Measurements from ENCODE around the gene EEF1G. TPM values are rescaled to one million over a fixed set of nuclear protein-coding genes. Genes with fewer than 3 reads are reported as not detected.

EEF1G gene
- total RNA-seq, 4 donors from 2014 or later, result 1,003 to 1,250 (median 1,110) TPM

DNA sequence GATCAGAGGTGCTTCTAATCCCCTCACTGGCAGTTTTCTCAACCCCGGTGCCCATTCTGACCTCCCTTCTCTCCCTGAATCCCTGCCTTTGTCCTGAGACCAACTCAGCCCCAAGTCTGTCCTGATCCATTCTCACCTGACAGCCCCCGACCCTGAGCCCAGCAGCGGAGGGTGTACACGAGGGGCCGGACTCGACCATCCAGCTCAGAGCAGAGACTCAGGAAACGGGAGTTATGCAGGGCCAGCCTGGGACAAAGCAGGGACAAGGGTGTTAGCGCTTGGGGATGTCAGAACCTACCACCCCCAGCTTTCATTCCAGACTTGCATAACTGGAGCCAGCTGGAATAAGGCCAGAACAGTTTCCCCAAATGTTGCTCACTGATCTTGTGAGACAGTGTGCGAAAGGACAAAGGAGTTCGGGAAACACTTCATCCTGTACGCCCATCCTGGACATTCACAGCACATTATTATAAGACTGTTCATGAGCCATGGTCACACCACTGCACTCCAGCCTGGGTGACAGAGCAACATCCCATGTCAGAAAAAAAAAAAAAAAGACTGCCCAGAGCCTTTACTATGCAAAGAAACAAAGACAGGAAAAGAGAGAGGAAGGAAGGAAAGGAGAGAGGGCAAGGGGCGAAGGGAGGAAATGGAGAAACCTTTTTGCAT is 3.5 kb upstream of the EEF1G start:
- no peaks in the 10 kb centered on the region for H3K27me3 ChIP-seq
- no peaks in the 10 kb centered on the region for H3K9me3 ChIP-seq
- WGBS, 2 donors, result 57 to 62% methylated on average over 12 of the region's 12 CpGs
- peak overlapping the region in 3 of 4 donors; percentile 9 to 89 (median 60) for H3K27ac ChIP-seq
- no peak for DNase-seq (ENCODE audit: low spot score in 2 of 2)
- TF ChIP-seq EP300 (IDR thresholded peaks at IDR 0.05), result peak in 1 of 2 donors; percentile 54
- TF ChIP-seq, protein P1, sequence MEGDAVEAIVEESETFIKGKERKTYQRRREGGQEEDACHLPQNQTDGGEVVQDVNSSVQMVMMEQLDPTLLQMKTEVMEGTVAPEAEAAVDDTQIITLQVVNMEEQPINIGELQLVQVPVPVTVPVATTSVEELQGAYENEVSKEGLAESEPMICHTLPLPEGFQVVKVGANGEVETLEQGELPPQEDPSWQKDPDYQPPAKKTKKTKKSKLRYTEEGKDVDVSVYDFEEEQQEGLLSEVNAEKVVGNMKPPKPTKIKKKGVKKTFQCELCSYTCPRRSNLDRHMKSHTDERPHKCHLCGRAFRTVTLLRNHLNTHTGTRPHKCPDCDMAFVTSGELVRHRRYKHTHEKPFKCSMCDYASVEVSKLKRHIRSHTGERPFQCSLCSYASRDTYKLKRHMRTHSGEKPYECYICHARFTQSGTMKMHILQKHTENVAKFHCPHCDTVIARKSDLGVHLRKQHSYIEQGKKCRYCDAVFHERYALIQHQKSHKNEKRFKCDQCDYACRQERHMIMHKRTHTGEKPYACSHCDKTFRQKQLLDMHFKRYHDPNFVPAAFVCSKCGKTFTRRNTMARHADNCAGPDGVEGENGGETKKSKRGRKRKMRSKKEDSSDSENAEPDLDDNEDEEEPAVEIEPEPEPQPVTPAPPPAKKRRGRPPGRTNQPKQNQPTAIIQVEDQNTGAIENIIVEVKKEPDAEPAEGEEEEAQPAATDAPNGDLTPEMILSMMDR (IDR thresholded peaks at IDR 0.05), result no peak
- no peak overlapping the region for H3K4me3 ChIP-seq
- H3K4me1 ChIP-seq, result peaks cover 0 to 37% (median 20%) of the 10 kb centered on the region in 4 donors
- peaks cover 0 to 72% (median 5%) of the 10 kb centered on the region in 3 donors for H3K36me3 ChIP-seq

DNA sequence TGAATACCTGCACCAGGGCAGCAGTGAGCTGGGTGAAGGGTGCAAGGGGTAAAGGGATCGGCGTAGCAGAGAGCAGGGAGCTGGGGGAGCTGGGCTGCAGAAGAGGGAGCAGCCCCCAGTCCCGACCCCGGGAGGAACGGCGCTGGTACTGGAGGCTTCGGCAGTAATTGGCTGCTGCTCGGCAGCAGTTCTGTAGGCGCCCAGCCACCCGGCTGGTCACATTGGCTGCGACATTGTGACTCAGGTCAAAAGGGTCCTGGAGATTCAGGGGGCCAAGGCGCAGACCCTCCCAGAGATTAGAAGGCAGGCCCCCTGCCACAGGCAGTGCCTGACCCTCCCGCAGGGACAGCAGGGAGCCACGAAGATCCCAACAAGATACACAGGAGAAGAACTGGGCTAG is 2.1 kb upstream of the EEF1G start:
- 73 to 74% methylated on average over 13 to 14 of the region's 14 CpGs for WGBS, 2 donors
- TF ChIP-seq EP300 (IDR thresholded peaks at IDR 0.05) (no peak), POLR2A (IDR thresholded peaks at IDR 0.05) (no peak)
- TF ChIP-seq, protein P1 (IDR thresholded peaks at IDR 0.05), result no peak
- Histone ChIP-seq H3K9me3 (no peaks in the 10 kb centered on the region), H3K36me3 (peaks cover 2 to 72% (median 13%) of the 10 kb centered on the region in 3 donors), H3K4me1 (peaks cover 0 to 50% (median 24%) of the 10 kb centered on the region in 4 donors), H3K27ac (peak overlapping the region in 3 of 4 donors; percentile 87 to 89 (median 88)), H3K27me3 (no peaks in the 10 kb centered on the region), H3K4me3 (no peak overlapping the region)
- DNase-seq (ENCODE audit: low spot score in 2 of 2), result no peak

DNA sequence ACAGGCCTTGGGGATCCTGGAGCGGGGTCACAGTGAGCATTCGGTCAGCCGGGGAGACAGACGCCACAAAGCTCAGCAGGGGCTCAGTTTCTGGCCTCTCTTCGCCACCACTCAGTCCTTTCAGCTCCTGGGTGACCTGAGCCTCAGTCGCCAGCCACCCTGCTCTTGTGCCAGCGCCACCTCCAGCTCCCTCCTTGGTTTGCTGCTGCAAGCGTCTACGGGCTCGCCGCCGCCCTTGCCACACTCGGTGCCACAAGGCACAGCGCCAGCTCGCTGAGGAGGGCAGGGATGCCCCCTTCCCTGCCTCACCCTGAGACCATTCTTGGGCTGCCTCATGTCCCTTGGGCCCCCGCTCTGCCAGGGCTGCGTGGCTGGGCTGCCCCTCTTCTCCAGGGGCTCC is 1.5 kb upstream of the EEF1G start:
- Histone ChIP-seq H3K4me3 (peak overlapping the region; percentile 59 to 92 (median 78)), H3K27ac (peak overlapping the region; percentile 87 to 91 (median 88)), H3K36me3 (peaks cover 2 to 75% (median 20%) of the 10 kb centered on the region in 3 donors), H3K27me3 (no peaks in the 10 kb centered on the region), H3K9me3 (no peaks in the 10 kb centered on the region), H3K4me1 (peaks cover 0 to 55% (median 24%) of the 10 kb centered on the region in 4 donors)
- no peak for DNase-seq (ENCODE audit: low spot score in 2 of 2)
- TF ChIP-seq, protein P1 (IDR thresholded peaks at IDR 0.05), result no peak
- no peak for TF ChIP-seq POLR2A (IDR thresholded peaks at IDR 0.05)
- TF ChIP-seq EP300 (IDR thresholded peaks at IDR 0.05), result no peak
- WGBS, 2 donors, result 33 to 42% methylated on average over 9 to 12 of the region's 17 CpGs

DNA sequence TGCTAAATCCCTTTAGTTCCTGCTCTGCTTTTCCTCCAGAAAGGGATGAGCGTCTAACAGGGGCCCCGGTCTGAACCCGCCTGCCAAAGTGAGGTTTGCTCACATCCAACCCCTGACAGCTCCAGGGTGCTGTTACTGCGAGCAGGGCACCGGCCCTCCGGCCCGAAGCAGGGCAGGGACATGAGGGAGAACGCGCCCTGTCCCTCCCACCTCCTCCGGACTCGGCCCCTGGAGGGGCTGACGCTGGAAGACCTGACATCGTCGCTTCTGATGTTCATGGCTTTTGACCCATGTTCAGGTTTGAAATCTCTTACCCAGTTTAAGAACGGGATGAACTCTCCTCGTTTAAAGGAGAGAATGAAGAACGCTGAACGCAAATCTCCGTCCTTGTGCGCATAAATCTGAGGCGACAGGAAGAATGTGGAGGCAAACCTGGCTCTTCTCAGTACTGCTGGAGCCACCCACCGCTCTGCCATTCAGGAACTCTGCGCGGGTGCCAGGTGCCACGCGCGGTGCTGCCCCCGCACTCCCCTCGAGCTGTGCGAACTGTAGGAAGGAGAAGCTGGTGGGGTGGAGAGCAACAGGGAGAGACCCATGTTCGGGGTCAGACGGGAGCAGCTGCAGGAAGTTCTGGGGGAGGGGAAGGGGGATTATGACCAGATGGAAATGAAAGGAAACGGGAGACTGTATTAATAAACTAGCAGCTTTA is 826 bp upstream of the EEF1G start:
- no peaks in the 10 kb centered on the region for H3K9me3 ChIP-seq
- TF ChIP-seq EP300 (IDR thresholded peaks at IDR 0.05) (no peak), POLR2A (IDR thresholded peaks at IDR 0.05) (no peak)
- TF ChIP-seq, protein P1 (IDR thresholded peaks at IDR 0.05), result no peak
- H3K27ac ChIP-seq, result peak overlapping the region; percentile 87 to 91 (median 88)
- no peak for DNase-seq (ENCODE audit: low spot score in 2 of 2)
- no peaks in the 10 kb centered on the region for H3K27me3 ChIP-seq
- peaks cover 2 to 75% (median 24%) of the 10 kb centered on the region in 3 donors for H3K36me3 ChIP-seq
- WGBS, 2 donors, result 0% methylated on average over 30 to 32 of the region's 33 CpGs
- peak overlapping the region; percentile 59 to 92 (median 78) for H3K4me3 ChIP-seq
- H3K4me1 ChIP-seq, result peaks cover 0 to 60% (median 24%) of the 10 kb centered on the region in 4 donors
